Natural killer cell treated with Interleukin-12 subunit alpha and Interleukin-12 subunit beta and Interleukin-15 and Interleukin-18, amount 100 ng/mL, for 72 hours (primary cell): ENCODE data around the gene PPA1. TPM values are rescaled to one million over a fixed set of nuclear protein-coding genes. Genes with fewer than 3 reads are reported as not detected.

ENCODE experiments used
- ATAC-seq, 2 donors: fragments of 150-1000 bp; cut with Tn5 transposase in 1 of 2; sonication (Bioruptor Pico), chemical (Tn5 transposase) in 1 of 2; 2 replicates each; pipeline ENCODE4 v1.10.0; 2021
- DNase-seq: peaks from one replicate; pipeline ENCODE4 v3.0.0; 2022; ENCODE audit warnings: low spot score
- H3K27ac Mint-ChIP-seq, 2 donors: 1 replicate in 1 of 2; 2 replicates in 1 of 2; pipeline ENCODE4 v1.8.0; 2022; ENCODE audit warnings: mixed read lengths in 2 of 2, mild to moderate bottlenecking in 1 of 2, moderate library complexity in 1 of 2
- H3K27me3 Mint-ChIP-seq, 2 donors: 1 replicate in 1 of 2; 2 replicates in 1 of 2; pipeline ENCODE4 v1.8.0; 2022; ENCODE audit warnings: mixed read lengths in 2 of 2
- H3K36me3 Mint-ChIP-seq: one replicate; pipeline ENCODE4 v1.8.0; 2022; ENCODE audit warnings: mixed read lengths
- H3K4me1 Mint-ChIP-seq, 2 donors: 1 replicate in 1 of 2; 2 replicates in 1 of 2; pipeline ENCODE4 v1.8.0; 2022; ENCODE audit warnings: low read depth in 2 of 2, mixed read lengths in 2 of 2, mild to moderate bottlenecking in 1 of 2
- H3K4me3 Mint-ChIP-seq: one replicate; pipeline ENCODE4 v1.8.0; 2022; ENCODE audit warnings: mixed read lengths
- H3K9me3 Mint-ChIP-seq: 2 replicates; pipeline ENCODE4 v1.8.0; 2022; ENCODE audit warnings: mixed read lengths
- total RNA-seq, 2 donors: library from RNA; stranded (reverse); gene quantifications; one replicate each; pipeline ENCODE4 v1.2.3, GENCODE V29; 2022

Gene PPA1
- 100 to 1,000 TPM; 263 to 285 TPM for total RNA-seq

DNA sequence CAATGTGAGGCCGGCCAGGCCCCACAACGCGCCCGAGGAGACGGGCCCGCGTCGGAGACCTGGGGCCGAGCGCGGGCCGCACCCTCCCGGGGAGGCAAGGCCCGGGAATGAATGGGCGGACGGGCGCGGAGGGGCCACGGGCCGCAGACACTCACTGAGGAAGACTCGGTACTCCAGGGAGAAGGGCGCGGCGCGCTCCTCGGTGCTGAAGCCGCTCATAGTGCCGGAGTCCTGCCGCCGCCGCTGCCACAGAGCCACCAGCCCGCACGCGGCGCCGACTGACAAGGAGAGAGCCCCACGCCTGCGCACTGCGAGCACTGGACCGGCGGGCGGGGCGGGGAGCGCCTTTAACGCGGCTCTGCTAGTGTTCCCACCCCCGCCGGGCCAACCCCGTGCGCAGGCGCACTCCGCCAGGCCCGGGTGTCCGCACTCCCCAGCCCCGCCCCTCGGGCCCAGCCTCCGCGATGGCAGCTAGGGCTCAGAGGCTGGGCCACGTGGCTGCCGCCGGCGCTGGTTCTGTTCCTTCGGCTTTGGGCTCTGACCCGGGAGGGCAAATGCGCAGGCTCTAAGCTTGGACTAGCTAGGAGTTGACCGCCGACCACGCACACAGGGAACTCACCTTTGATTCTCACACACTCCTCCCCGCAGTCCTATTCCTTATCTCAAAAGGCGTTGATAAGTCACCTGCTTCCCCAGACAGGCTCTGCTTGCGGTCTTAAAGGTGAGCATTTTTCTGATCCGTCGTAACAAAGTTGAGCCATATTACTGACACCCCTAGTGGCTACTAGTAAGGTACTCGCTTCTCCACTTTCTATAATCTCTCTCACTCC, at the start of gene PPA1:
Gene PPA1, minus strand, starts transcription at position 321 of the 830 bp plus-strand sequence. Its CDS starts 102 bp downstream, at position 219.
- Mint-ChIP-seq H3K4me3 (peak within 1 kb of the TSS; percentile 94), H3K9me3 (no peaks in the 10 kb centered on the region), H3K27me3 (peaks cover 0 to 3% of the 10 kb centered on the region in 2 donors), H3K36me3 (peaks cover 7% of the 10 kb centered on the region), H3K4me1 (peaks cover 24 to 30% of the 10 kb centered on the region in 2 donors), H3K27ac (peak within 1 kb of the TSS; percentile 79 to 85)
- ATAC-seq (peak; percentile 98 to 99), DNase-seq (peak; percentile 100)

GRCh38 chr10:70281609-70282008, 48.4 kb upstream of the PPA1 start:
- no peak overlapping the region for H3K4me3 Mint-ChIP-seq
- H3K27ac Mint-ChIP-seq, result no peak overlapping the region
- DNase-seq (no peak), ATAC-seq (no peak)
- no peaks in the 10 kb centered on the region for H3K4me1 Mint-ChIP-seq
- no peaks in the 10 kb centered on the region for H3K9me3 Mint-ChIP-seq
- peaks cover 41 to 66% of the 10 kb centered on the region in 2 donors for H3K27me3 Mint-ChIP-seq
- H3K36me3 Mint-ChIP-seq, result peaks cover 5% of the 10 kb centered on the region

- H3K4me1 Mint-ChIP-seq, result no peaks in the 10 kb centered on the region
- ATAC-seq, result no peak
- H3K9me3 Mint-ChIP-seq, result no peaks in the 10 kb centered on the region
- peaks cover 33 to 51% of the 10 kb centered on the region in 2 donors for H3K27me3 Mint-ChIP-seq
- no peak for DNase-seq
- peaks cover 5% of the 10 kb centered on the region for H3K36me3 Mint-ChIP-seq
- H3K27ac Mint-ChIP-seq, result no peak overlapping the region
- H3K4me3 Mint-ChIP-seq, result no peak overlapping the region
Measured at GRCh38 chr10:70280099-70280498, 46.9 kb upstream of the PPA1 start.

DNA sequence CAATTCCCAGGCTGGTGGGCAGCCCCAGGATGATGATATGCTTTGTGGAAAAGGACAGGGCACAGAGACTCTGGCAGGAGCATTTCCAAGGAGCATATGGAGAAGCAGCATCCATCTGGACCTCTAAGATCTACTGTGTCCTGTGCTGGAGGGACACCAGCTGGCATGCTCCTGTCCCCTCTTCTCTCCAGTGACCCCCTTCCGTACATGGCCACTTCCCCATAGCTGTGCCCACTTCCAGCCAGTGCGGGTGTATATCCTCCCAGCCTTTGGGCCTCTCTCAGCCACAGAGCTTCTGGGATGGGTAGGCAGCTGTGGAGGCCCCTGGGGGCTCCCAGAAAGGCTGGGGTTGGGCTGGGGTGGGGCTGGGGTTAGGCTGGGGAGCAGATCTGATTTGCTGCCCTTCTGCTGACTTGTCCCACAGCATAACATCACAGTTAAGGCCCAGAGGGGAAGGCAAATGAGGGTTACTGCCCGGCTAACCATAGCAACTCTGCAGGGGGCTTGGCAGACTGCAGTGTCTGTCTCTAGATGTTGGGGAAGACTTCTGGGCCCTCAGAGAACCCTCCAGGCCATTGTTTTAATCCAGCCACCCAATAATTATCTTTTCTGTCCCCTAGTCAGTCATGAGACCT, 44.3 kb upstream of the PPA1 start:
- H3K27me3 Mint-ChIP-seq, result peaks cover 20 to 30% of the 10 kb centered on the region in 2 donors
- peak in 1 of 2 donors; percentile 16 for ATAC-seq
- DNase-seq, result peak; percentile 49
- no peaks in the 10 kb centered on the region for H3K36me3 Mint-ChIP-seq
- no peaks in the 10 kb centered on the region for H3K9me3 Mint-ChIP-seq
- H3K4me1 Mint-ChIP-seq, result peaks cover 6% of the 10 kb centered on the region in 2 donors
- H3K27ac Mint-ChIP-seq, result no peak overlapping the region
- no peak overlapping the region for H3K4me3 Mint-ChIP-seq

DNA sequence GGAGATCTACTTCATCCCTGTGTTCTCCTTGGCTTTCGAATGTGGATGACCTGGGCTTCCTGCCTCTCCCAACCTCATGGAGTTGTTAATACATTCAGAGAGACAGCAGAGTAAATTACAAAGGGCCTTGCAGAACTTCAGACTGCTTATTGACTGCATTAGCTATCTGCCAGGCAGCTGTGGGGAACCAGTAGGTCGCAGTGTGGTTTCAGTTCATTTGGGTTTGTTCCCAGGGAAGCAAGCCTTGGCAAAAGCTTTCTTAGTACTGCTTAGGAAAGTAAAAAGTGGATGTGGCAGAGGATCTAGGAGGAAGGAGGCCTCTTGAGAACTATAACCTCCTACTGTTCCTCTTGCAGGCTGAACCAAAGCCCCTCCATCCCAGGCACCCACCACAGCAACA, 41.4 kb upstream of the PPA1 start:
- Mint-ChIP-seq H3K4me1 (peaks cover 13 to 14% of the 10 kb centered on the region in 2 donors), H3K9me3 (no peaks in the 10 kb centered on the region), H3K4me3 (no peak overlapping the region), H3K27me3 (peaks cover 1% of the 10 kb centered on the region in 2 donors), H3K36me3 (no peaks in the 10 kb centered on the region), H3K27ac (no peak overlapping the region)
- DNase-seq, result no peak
- ATAC-seq, result no peak

- peak; percentile 63 for DNase-seq
- peak overlapping the region; percentile 62 to 81 for H3K27ac Mint-ChIP-seq
Measured at GRCh38 chr10:70272925-70273316, 39.7 kb upstream of the PPA1 start.

GRCh38 chr10:70271996-70272924, 39.0 kb upstream of the PPA1 start:
- Mint-ChIP-seq H3K36me3 (no peaks in the 10 kb centered on the region), H3K27ac (peak overlapping the region; percentile 62 to 81), H3K9me3 (no peaks in the 10 kb centered on the region), H3K27me3 (peaks cover 0 to 2% of the 10 kb centered on the region in 2 donors), H3K4me3 (peak overlapping the region; percentile 44), H3K4me1 (peaks cover 16 to 20% of the 10 kb centered on the region in 2 donors)
- DNase-seq (peak; percentile 44), ATAC-seq (peak in 1 of 2 donors; percentile 8)

More at GRCh38 chr10:70272925-70273316, 39.7 kb upstream of the PPA1 start:
- Mint-ChIP-seq H3K4me1 (peaks cover 13 to 16% of the 10 kb centered on the region in 2 donors), H3K4me3 (peak overlapping the region; percentile 44), H3K27me3 (no peaks in the 10 kb centered on the region), H3K36me3 (no peaks in the 10 kb centered on the region), H3K9me3 (no peaks in the 10 kb centered on the region)
- peak; percentile 77 to 91 for ATAC-seq

DNA sequence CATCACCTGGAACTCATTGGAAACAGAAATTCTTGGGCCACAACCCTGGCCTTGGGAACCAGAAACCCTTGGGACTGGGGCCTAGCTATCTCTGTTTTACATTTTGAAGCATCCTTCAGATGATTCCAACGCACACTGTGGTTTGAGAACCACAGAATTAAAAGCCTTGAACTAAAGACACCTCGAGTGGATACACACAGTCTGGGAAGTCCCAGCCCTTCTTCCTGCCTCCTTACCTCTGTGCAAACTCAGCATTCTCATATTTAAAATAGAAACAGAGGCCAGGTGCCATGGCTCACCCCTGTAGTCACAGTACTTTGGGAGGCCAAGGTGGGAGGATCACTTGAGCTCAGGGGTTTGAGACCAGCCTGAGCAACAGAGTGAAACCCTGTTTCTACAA, 37.7 kb upstream of the PPA1 start:
- peaks cover 5 to 9% of the 10 kb centered on the region in 2 donors for H3K27me3 Mint-ChIP-seq
- no peaks in the 10 kb centered on the region for H3K9me3 Mint-ChIP-seq
- ATAC-seq, result no peak
- DNase-seq, result peak; percentile 49
- peaks cover 24 to 29% of the 10 kb centered on the region in 2 donors for H3K4me1 Mint-ChIP-seq
- peak overlapping the region in 1 of 2 donors; percentile 81 for H3K27ac Mint-ChIP-seq
- H3K4me3 Mint-ChIP-seq, result no peak overlapping the region
- no peaks in the 10 kb centered on the region for H3K36me3 Mint-ChIP-seq

DNA sequence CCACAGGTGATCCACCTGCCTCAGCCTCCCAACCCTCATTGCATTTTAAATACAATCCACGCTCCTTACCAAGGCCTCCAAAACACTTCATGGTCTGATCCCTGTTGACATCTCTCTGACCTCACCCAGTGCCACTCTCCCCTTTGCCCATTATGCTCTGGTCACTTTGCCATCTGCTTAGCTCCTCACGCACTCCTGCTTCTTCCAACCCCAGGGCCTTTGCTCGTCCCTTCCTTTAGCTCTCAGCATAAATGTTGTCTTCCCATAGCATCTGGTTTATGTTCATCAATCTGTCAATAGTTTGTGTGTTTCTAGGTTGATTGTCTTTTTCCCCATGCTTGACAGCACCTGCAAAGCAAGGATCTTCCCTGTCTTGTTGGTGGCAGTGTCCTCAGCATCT, 36.5 kb upstream of the PPA1 start:
- Mint-ChIP-seq H3K4me1 (peaks cover 24 to 31% of the 10 kb centered on the region in 2 donors), H3K4me3 (no peak overlapping the region), H3K27me3 (peaks cover 5 to 14% of the 10 kb centered on the region in 2 donors), H3K9me3 (no peaks in the 10 kb centered on the region), H3K36me3 (no peaks in the 10 kb centered on the region), H3K27ac (peak overlapping the region in 1 of 2 donors; percentile 2)
- DNase-seq (no peak), ATAC-seq (no peak)

DNA sequence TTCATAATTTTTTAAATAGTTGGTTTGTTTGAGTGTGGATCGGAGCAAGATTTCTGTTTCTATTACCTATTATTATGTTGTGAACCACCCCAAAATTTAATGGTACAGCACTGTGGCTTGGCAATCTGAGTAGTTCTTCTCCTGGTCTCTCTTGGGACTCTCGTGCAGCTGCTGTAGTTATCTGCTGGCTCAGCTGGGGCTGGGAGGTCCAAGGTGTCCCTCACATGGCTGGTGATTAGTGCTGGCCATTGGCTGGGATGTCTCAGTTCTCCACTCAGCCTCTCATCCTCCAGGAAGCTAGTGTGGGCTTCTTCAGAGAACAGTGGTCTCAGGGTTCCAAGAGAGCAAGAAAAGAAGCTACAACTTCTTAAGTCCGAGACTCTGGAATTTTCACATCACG, 35.1 kb upstream of the PPA1 start:
- DNase-seq, result peak; percentile 53
- peaks cover 24 to 31% of the 10 kb centered on the region in 2 donors for H3K4me1 Mint-ChIP-seq
- peaks cover 10 to 18% of the 10 kb centered on the region in 2 donors for H3K27me3 Mint-ChIP-seq
- no peaks in the 10 kb centered on the region for H3K36me3 Mint-ChIP-seq
- peak overlapping the region in 1 of 2 donors; percentile 85 for H3K27ac Mint-ChIP-seq
- no peak overlapping the region for H3K4me3 Mint-ChIP-seq
- ATAC-seq, result no peak
- no peaks in the 10 kb centered on the region for H3K9me3 Mint-ChIP-seq

- no peak for DNase-seq
- Mint-ChIP-seq H3K4me1 (peaks cover 17 to 24% of the 10 kb centered on the region in 2 donors), H3K4me3 (peak overlapping the region; percentile 52), H3K36me3 (no peaks in the 10 kb centered on the region), H3K9me3 (no peaks in the 10 kb centered on the region), H3K27ac (peak overlapping the region; percentile 34 to 85), H3K27me3 (peaks cover 15 to 22% of the 10 kb centered on the region in 2 donors)
- ATAC-seq, result peak; percentile 56 to 79
Measured at GRCh38 chr10:70267161-70267933, 34.1 kb upstream of the PPA1 start.

- DNase-seq (no peak), ATAC-seq (peak in 1 of 2 donors; percentile 43)
- H3K27ac Mint-ChIP-seq, result peak overlapping the region; percentile 34 to 85
- H3K27me3 Mint-ChIP-seq, result peaks cover 21 to 26% of the 10 kb centered on the region in 2 donors
- peaks cover under 1% of the 10 kb centered on the region for H3K36me3 Mint-ChIP-seq
- no peaks in the 10 kb centered on the region for H3K9me3 Mint-ChIP-seq
- peak overlapping the region; percentile 52 for H3K4me3 Mint-ChIP-seq
- H3K4me1 Mint-ChIP-seq, result peaks cover 14 to 19% of the 10 kb centered on the region in 2 donors
Measured at GRCh38 chr10:70266701-70267100, 33.5 kb upstream of the PPA1 start.
